Nephron (organoid): Measurements from ENCODE around the gene KANSL1.

Experiments used
- H3K27ac Mint-ChIP-seq, 3 experiments: 2 replicates each; pipeline ENCODE4 v1.8.0; 2020; ENCODE audit warnings: mixed read lengths in 3 of 3, mild to moderate bottlenecking in 2 of 3, moderate library complexity in 1 of 3
- H3K27me3 Mint-ChIP-seq: 2 replicates; pipeline ENCODE4 v1.8.0; 2021; ENCODE audit warnings: low read depth, mild to moderate bottlenecking, moderate library complexity, mixed read lengths
- H3K36me3 Mint-ChIP-seq: 2 replicates; pipeline ENCODE4 v1.8.0; 2020; ENCODE audit warnings: low read depth, mixed read lengths
- H3K4me1 Mint-ChIP-seq: 2 replicates; pipeline ENCODE4 v1.8.0; 2020; ENCODE audit warnings: mixed read lengths
- H3K4me3 Mint-ChIP-seq, 3 experiments: 2 replicates each; pipeline ENCODE4 v1.8.0; 2020; ENCODE audit warnings: mild to moderate bottlenecking in 3 of 3, mixed read lengths in 3 of 3, moderate library complexity in 2 of 3
- H3K9me3 Mint-ChIP-seq: 2 replicates; pipeline ENCODE4 v1.8.0; 2020; ENCODE audit warnings: mixed read lengths
- TF ChIP-seq, protein P1 (sequence below), 3 experiments: fragments of 200-600 bp; sonication (generic); IDR thresholded peaks; one replicate each; pipeline ENCODE4 v1.5.0; 2021; ENCODE audit warnings: antibody characterized with exemption in 3 of 3; ENCODE audit not compliant: unreplicated experiment in 3 of 3

KANSL1 gene

DNA sequence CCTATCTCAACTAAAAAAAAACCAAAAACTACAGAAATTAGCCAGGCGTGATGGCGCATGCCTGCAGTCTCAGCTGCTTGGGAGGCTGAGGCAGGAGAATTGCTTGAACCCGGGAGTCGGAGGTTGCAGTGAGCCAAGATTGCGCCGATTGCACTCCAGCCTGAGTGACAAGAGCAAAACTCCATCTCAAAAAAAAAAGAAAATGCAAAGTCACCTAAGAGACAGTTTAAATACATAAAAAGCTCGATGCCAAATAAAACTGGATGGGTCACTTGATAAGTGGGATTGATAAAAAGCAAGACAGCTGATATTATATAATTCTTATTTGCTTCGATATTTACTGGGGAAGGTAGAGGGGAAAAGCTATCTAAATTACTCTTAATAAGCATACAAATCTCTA lies 15.8 kb upstream of the KANSL1 start:
- H3K4me1 Mint-ChIP-seq: peaks cover 13% of the 10 kb centered on the region

GRCh38 chr17:46205975-46206374 lies 12.7 kb upstream of the KANSL1 start:
- H3K27ac Mint-ChIP-seq: no peak overlapping the region
- peaks cover 27% of the 10 kb centered on the region for H3K9me3 Mint-ChIP-seq
- H3K27me3 Mint-ChIP-seq: no peaks in the 10 kb centered on the region
- TF ChIP-seq, protein P1, sequence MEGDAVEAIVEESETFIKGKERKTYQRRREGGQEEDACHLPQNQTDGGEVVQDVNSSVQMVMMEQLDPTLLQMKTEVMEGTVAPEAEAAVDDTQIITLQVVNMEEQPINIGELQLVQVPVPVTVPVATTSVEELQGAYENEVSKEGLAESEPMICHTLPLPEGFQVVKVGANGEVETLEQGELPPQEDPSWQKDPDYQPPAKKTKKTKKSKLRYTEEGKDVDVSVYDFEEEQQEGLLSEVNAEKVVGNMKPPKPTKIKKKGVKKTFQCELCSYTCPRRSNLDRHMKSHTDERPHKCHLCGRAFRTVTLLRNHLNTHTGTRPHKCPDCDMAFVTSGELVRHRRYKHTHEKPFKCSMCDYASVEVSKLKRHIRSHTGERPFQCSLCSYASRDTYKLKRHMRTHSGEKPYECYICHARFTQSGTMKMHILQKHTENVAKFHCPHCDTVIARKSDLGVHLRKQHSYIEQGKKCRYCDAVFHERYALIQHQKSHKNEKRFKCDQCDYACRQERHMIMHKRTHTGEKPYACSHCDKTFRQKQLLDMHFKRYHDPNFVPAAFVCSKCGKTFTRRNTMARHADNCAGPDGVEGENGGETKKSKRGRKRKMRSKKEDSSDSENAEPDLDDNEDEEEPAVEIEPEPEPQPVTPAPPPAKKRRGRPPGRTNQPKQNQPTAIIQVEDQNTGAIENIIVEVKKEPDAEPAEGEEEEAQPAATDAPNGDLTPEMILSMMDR (IDR thresholded peaks at IDR 0.05; ENCODE audit: unreplicated experiment in 3 of 3): no peak
- H3K4me1 Mint-ChIP-seq: no peaks in the 10 kb centered on the region
- H3K36me3 Mint-ChIP-seq: peaks cover 76% of the 10 kb centered on the region
- H3K4me3 Mint-ChIP-seq: no peak overlapping the region

More for the DNA sequence above, 15.8 kb upstream of the KANSL1 start:
- H3K36me3 Mint-ChIP-seq: peaks cover 67% of the 10 kb centered on the region
- peaks cover 23% of the 10 kb centered on the region for H3K9me3 Mint-ChIP-seq
- TF ChIP-seq, protein P1 (IDR thresholded peaks at IDR 0.05; ENCODE audit: unreplicated experiment in 3 of 3): no peak
- no peak overlapping the region for H3K27ac Mint-ChIP-seq
- no peaks in the 10 kb centered on the region for H3K27me3 Mint-ChIP-seq
- H3K4me3 Mint-ChIP-seq: no peak overlapping the region

DNA sequence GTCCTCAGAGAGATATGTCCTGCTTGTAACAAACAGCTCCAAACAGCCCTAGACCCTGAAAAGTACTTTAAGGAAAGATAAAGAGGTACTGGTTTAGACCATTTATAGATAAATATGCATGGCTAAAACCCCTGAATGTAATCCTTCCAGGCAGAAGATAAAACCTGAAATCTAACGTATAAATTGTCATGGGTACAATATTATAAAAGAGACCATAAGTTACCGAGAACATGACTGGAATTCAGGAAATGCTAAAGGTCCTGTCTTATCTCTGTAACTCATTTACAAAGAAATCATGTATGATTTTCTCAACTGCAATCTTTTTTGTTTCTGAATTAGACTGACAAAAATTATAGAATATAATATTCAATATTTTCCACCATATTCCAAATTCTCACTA lies 9.2 kb upstream of the KANSL1 start:
- Mint-ChIP-seq H3K36me3 (peaks cover 65% of the 10 kb centered on the region), H3K9me3 (peaks cover 27% of the 10 kb centered on the region), H3K27me3 (no peaks in the 10 kb centered on the region), H3K4me3 (no peak overlapping the region), H3K27ac (peak overlapping the region in 2 of 3 experiments; percentile 10 to 20), H3K4me1 (peaks cover 8% of the 10 kb centered on the region)
- TF ChIP-seq, protein P1 (IDR thresholded peaks at IDR 0.05; ENCODE audit: unreplicated experiment in 3 of 3): no peak

DNA sequence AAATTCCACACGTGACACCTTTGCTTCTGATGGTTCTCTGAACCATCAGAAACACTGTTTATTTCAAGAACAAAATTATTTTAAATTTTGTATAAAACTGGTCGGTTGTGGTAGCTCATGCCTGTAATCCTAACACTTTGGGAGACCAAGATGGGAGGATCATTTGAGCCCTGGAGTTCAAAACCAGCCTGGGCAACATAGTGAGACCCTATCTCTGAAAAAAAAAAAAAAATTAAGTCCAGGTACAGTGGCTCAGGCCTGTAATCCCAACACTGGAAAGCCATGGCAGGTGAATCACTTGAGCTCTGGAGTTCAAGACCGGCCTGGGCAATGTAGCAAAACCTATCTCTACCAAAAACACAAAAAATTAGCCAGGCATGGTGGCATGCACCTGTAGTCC lies 8.3 kb upstream of the KANSL1 start:
- H3K27me3 Mint-ChIP-seq: no peaks in the 10 kb centered on the region
- H3K4me3 Mint-ChIP-seq: no peak overlapping the region
- TF ChIP-seq, protein P1 (IDR thresholded peaks at IDR 0.05; ENCODE audit: unreplicated experiment in 3 of 3): no peak
- peaks cover 23% of the 10 kb centered on the region for H3K9me3 Mint-ChIP-seq
- no peak overlapping the region for H3K27ac Mint-ChIP-seq
- peaks cover 60% of the 10 kb centered on the region for H3K36me3 Mint-ChIP-seq
- peaks cover 8% of the 10 kb centered on the region for H3K4me1 Mint-ChIP-seq

DNA sequence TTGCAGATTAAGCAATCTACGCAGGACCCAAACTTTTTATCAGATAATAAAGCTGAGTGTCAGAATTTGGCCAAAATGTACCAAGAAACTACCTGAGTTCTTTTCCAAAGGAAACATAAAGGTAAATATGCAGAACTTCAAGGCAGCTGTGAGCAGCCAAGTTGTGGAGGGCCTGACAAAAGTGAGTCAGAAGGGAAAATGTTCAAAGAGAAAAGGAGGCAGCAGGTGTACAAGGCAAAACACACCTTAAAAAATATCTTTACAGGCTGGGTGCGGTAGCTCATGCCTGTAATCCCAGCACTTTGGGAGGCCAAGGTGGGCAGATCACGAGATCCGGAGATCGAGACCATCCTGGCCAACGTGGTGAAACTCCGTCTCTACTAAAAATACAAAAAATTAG lies 7.0 kb upstream of the KANSL1 start:
- Mint-ChIP-seq H3K36me3 (peaks cover 47% of the 10 kb centered on the region), H3K9me3 (peaks cover 12% of the 10 kb centered on the region), H3K4me1 (peaks cover 8% of the 10 kb centered on the region), H3K27ac (peak overlapping the region in 1 of 3 experiments; percentile 81), H3K27me3 (no peaks in the 10 kb centered on the region), H3K4me3 (no peak overlapping the region)
- TF ChIP-seq, protein P1 (IDR thresholded peaks at IDR 0.05; ENCODE audit: unreplicated experiment in 3 of 3): no peak

DNA sequence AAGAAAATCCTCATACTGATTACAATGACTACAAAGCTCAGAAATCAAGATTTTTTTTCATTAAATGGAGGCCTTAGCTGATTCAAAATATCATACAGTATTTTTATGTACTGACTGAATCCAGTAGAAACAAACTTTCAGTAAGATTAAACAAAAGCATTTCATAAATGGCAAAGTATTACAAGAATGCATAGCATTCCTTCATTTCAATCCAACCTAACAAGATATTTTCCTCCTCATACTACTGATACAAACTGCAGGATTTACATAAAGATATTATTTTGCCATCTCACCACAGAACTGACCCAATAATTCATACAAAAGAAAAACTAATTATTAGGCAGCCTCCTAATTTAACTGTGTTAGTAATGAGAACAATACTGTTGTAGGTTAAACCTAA lies 6.2 kb upstream of the KANSL1 start:
- Mint-ChIP-seq H3K4me1 (peaks cover 15% of the 10 kb centered on the region), H3K27me3 (no peaks in the 10 kb centered on the region), H3K36me3 (peaks cover 39% of the 10 kb centered on the region), H3K4me3 (no peak overlapping the region), H3K27ac (peak overlapping the region; percentile 66 to 81 (median 71)), H3K9me3 (peaks cover 4% of the 10 kb centered on the region)
- TF ChIP-seq, protein P1 (IDR thresholded peaks at IDR 0.05; ENCODE audit: unreplicated experiment in 3 of 3): no peak
